Breast epithelium (tissue), 4 donors: ENCODE measurements around the gene GMEB1. TPM values are rescaled to one million over a fixed set of nuclear protein-coding genes. Genes with fewer than 3 reads are reported as not detected.
"Not testable (repeated sequence)": the region's sequence is repeated elsewhere in the genome, so short reads cannot be mapped to it uniquely, and the experiment has no call there.

Source experiments
- DNase-seq, 2 donors: peaks; one replicate each; pipeline ENCODE4 v3.0.0-alpha.2; 2019; ENCODE audit warnings: low spot score in 2 of 2
- H3K27ac ChIP-seq, 2 donors: fragments of 200-600 bp; sonication (generic) in 1 of 2; one replicate each; pipeline ENCODE4 v1.5.1; 2016 to 2019; ENCODE audit warnings: mild to moderate bottlenecking in 1 of 2
- H3K27me3 ChIP-seq, 2 donors: fragments of 200-600 bp; sonication (generic) in 1 of 2; one replicate each; pipeline versions ENCODE4 v1.5.1 to v1.6.0; 2017 to 2019; ENCODE audit warnings: control low read depth in 1 of 2, mild to moderate bottlenecking in 1 of 2
- H3K36me3 ChIP-seq: fragments of 200-600 bp; one replicate; pipeline ENCODE4 v1.5.1; 2019
- H3K4me1 ChIP-seq, 2 donors: fragments of 200-600 bp; sonication (generic); one replicate each; pipeline ENCODE4 v1.5.1; 2016 to 2019; ENCODE audit warnings: control low read depth in 1 of 2
- H3K4me3 ChIP-seq, 3 donors: fragments of 200-600 bp; sonication (generic); 1 replicate in 2 of 3; 2 replicates in 1 of 3; pipeline ENCODE4 v1.5.1; 2016 to 2019; ENCODE audit warnings: mild to moderate bottlenecking in 3 of 3, moderate library complexity in 2 of 3
- H3K9me3 ChIP-seq, 2 donors: fragments of 200-600 bp; sonication (generic) in 1 of 2; one replicate each; pipeline ENCODE4 v1.5.1; 2016 to 2019; ENCODE audit warnings: control low read depth in 1 of 2
- POLR2A ChIP-seq: fragments of 450-650 bp; IDR thresholded peaks from one replicate; pipeline ENCODE4 v1.6.1; 2016; ENCODE audit warnings: antibody characterized with exemption, mild to moderate bottlenecking, moderate library complexity
- POLR2AphosphoS5 ChIP-seq, 3 donors: sonication (generic); formaldehyde crosslinking; IDR thresholded peaks; one replicate each; pipeline ENCODE4 v1.6.1; 2017; ENCODE audit warnings: antibody characterized with exemption in 3 of 3
- intact Hi-C: fragments of 100-400 bp; cut with DNase I; formaldehyde crosslinking; loops from one replicate; pipeline ENCODE4 v1.15.1; 2023; ENCODE audit warnings: low total_unique reads
- total RNA-seq, 3 donors: library from RNA; depleted of rRNA; stranded (reverse); fragments of >200 nt; gene quantifications; one replicate each; pipeline ENCODE4 v1.1.0, GENCODE V29; 2016
- TF ChIP-seq, protein P1 (sequence below), 3 donors: fragments of 450-650 bp; IDR thresholded peaks; one replicate each; pipeline ENCODE4 v1.5.1; 2016 to 2017; ENCODE audit warnings: antibody characterized with exemption in 3 of 3, mild to moderate bottlenecking in 3 of 3, moderate library complexity in 3 of 3

The GMEB1 gene
- total RNA-seq, 3 donors from 2014 or later, result 7.7 to 11.9 (median 9.8) TPM

DNA sequence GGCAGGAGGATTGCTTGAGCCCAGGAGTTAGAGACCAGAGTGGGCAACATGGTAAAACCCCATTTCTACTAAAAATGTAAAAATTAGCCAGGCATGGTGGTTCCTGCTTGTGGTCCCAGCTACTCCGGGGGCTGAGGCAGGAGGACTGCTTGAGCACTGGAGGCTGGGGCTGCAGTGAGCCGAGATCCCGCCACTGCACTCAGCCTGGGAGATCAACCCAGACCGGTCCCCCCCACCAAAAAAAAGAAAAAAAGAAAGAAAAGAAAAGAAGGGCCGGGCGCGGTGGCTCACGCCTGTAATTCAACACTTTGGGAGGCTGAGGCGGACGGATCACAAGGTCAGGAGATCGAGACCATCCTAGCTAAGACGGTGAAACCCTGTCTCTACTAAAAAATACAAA, 1.8 kb upstream of the GMEB1 start:
- no peak for DNase-seq
- no peaks in the 10 kb centered on the region for H3K9me3 ChIP-seq

DNA sequence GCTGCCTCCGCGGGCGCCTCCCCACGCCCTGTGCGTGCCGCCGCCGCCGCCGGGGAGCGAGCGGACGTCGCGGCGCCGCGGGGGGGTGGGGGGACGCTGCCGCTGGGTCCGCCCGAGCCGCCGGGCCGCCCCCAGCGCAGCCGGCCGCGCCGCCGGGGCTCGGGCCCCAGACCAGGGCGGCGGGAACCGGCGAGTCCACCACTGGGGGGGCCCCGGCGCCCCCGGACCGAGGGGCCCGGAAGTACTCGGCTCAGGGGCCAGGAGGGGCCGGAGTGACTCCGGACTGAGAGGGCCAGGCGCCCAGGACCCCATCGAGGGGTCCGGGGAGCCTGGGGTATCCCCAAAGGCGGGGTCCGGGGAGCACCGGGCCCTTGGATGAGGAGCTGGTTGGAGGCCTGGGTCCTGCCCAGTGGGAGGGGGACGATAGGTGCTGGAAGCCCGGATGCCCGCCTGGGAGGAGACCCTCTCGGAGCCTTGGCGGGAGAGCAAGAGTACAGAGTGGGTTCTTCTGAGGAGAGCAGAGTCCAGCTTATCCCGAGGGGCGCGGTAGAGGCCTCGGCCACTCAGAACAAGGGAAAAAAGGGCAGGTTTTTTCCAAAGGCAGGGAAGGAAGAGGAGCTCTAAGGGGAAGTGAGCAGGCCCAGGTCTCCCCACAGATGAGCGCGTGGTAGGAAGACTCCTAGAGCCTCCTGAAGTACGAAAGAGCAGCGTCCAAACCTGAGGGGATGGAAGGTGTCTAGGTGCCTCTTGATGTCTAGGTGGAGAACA, 556 bp downstream of the GMEB1 start:
- Histone ChIP-seq H3K4me3 (peak overlapping the region; percentile 91 to 96 (median 94)), H3K9me3 (no peaks in the 10 kb centered on the region), H3K27me3 (no peaks in the 10 kb centered on the region), H3K4me1 (peaks cover 0 to 4% of the 10 kb centered on the region in 2 donors), H3K36me3 (no peaks in the 10 kb centered on the region), H3K27ac (peak overlapping the region; percentile 94 to 99)
- no peak for DNase-seq
- TF ChIP-seq POLR2A, result no peak
- TF ChIP-seq POLR2AphosphoS5 (IDR thresholded peaks at IDR 0.05), result no peak
- TF ChIP-seq, protein P1, sequence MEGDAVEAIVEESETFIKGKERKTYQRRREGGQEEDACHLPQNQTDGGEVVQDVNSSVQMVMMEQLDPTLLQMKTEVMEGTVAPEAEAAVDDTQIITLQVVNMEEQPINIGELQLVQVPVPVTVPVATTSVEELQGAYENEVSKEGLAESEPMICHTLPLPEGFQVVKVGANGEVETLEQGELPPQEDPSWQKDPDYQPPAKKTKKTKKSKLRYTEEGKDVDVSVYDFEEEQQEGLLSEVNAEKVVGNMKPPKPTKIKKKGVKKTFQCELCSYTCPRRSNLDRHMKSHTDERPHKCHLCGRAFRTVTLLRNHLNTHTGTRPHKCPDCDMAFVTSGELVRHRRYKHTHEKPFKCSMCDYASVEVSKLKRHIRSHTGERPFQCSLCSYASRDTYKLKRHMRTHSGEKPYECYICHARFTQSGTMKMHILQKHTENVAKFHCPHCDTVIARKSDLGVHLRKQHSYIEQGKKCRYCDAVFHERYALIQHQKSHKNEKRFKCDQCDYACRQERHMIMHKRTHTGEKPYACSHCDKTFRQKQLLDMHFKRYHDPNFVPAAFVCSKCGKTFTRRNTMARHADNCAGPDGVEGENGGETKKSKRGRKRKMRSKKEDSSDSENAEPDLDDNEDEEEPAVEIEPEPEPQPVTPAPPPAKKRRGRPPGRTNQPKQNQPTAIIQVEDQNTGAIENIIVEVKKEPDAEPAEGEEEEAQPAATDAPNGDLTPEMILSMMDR (IDR thresholded peaks at IDR 0.05), result no peak
- intact Hi-C loops, result no loop called here

More for the DNA sequence above, 1.8 kb upstream of the GMEB1 start:
- Histone ChIP-seq H3K36me3 (no peaks in the 10 kb centered on the region), H3K27me3 (no peaks in the 10 kb centered on the region), H3K4me3 (no peak overlapping the region), H3K4me1 (peaks cover 0 to 4% of the 10 kb centered on the region in 2 donors), H3K27ac (no peak overlapping the region)
- intact Hi-C loops, result no loop called here
- TF ChIP-seq POLR2AphosphoS5 (IDR thresholded peaks at IDR 0.05), result no peak
- TF ChIP-seq, protein P1 (IDR thresholded peaks at IDR 0.05), result no peak
- no peak for TF ChIP-seq POLR2A

DNA sequence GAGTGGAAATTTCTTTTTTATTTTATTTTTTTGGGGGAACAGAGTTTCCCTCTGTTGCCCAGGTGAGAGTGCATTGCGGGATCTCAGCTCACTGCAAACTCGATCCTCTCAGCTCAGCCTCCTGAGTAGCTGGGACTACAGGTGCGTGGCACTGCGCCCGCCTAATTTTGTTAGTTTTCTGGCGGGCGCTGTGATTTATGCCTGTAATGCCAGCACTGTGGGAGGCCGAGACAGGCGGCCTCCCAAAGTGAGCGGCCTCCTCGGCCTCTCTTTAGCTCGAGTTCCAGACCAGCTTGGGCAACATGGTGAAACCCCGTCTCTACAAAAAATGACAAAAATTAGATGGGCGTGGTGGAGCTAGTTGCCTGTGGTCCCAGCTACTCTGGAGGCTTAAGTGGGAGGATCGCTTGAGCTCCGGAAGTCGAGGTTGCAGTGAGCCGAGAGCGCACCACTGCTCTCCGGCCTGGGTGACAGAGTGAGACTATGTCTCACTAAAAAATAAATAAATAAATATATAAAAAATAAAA, 2.7 kb downstream of the GMEB1 start:
- intact Hi-C loops, result no loop called here
- H3K4me1 ChIP-seq, result peaks cover 0 to 4% of the 10 kb centered on the region in 2 donors
- H3K36me3 ChIP-seq, result no peaks in the 10 kb centered on the region
- no peaks in the 10 kb centered on the region for H3K27me3 ChIP-seq
- no peaks in the 10 kb centered on the region for H3K9me3 ChIP-seq
- DNase-seq, result no peak
- H3K27ac ChIP-seq, result no peak overlapping the region
- H3K4me3 ChIP-seq, result no peak overlapping the region
- TF ChIP-seq POLR2AphosphoS5 (IDR thresholded peaks at IDR 0.05), result no peak
- TF ChIP-seq POLR2A, result no peak
- TF ChIP-seq, protein P1 (IDR thresholded peaks at IDR 0.05), result no peak

- intact Hi-C loops, H3K4me3 ChIP-seq, H3K4me1 ChIP-seq, H3K36me3 ChIP-seq, H3K27me3 ChIP-seq, H3K27ac ChIP-seq, DNase-seq, H3K9me3 ChIP-seq: not testable (repeated sequence)
Observed at GRCh38 chr1:28672971-28673370, 4.4 kb downstream of the GMEB1 start.

GRCh38 chr1:28675924-28676257, 7.3 kb downstream of the GMEB1 start:
- Histone ChIP-seq H3K27me3 (no peaks in the 10 kb centered on the region), H3K4me3 (no peak overlapping the region), H3K9me3 (no peaks in the 10 kb centered on the region), H3K4me1 (no peaks in the 10 kb centered on the region), H3K36me3 (no peaks in the 10 kb centered on the region), H3K27ac (no peak overlapping the region)
- intact Hi-C loops, result no loop called here
- DNase-seq, result no peak
- no peak for TF ChIP-seq POLR2AphosphoS5 (IDR thresholded peaks at IDR 0.05)
- TF ChIP-seq POLR2A, result no peak
- TF ChIP-seq, protein P1 (IDR thresholded peaks at IDR 0.05), result no peak
